Central memory CD4-positive, alpha-beta T cell (primary cell): ENCODE data around the gene RPS27A.
"Not testable (repeated sequence)": the region's sequence is repeated elsewhere in the genome, so short reads cannot be mapped to it uniquely, and the experiment has no call there.

ENCODE experiments used
- DNase-seq: peaks from one replicate; pipeline ENCODE4 v3.0.0; 2022
- total RNA-seq, 3 experiments: gene quantifications; one replicate each; lab custom pipeline; 2026; lab: John Stamatoyannopoulos, UW

Gene RPS27A
- 614 to 1,098 (median 932) reads per million in 3 experiments for total RNA-seq

DNA sequence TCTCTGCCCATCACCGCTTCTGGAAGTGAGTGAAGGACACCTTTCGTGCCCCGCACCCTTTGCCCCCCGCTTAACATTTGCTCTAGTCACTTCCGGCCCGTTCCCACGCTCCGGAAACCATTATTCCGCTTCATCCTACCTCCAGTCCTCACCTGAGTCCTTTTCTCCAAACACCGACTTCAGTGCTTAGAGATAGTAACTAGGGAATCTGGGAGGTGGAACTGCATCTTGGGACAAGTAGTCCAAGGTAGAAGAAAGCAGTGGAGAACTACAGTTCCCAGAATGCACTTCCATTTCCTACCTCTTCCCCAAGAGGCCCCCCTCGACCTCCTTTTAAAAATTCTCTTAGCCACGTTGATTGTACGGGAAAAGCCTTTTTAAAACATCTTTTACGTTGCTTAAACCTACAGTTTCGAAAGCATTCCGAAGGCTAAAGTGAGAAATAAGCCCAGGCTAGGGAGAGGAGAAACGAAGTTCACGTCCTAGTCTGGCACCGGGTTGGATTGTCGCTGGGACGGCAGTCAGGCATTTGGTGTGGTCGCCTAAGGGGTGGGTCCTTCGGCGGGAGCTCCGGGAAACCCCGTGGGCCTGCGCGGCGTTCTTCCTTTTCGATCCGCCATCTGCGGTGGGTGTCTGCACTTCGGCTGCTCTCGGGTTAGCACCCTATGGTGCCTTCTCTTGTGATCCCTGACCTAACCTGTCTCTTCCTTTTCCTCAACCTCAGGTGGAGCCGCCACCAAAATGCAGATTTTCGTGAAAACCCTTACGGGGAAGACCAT lies at the start of gene RPS27A, which contains the start of gene CLHC1:
TSS of gene RPS27A (plus strand) at position 605 of the 779 bp plus-strand sequence. CDS start at position 742, 137 bp downstream.
TSS of gene CLHC1 (minus strand) at position 210 of the 779 bp plus-strand sequence. CDS start 9,882 bp downstream, outside the sequence.
- DNase-seq = peak; percentile 93

DNA sequence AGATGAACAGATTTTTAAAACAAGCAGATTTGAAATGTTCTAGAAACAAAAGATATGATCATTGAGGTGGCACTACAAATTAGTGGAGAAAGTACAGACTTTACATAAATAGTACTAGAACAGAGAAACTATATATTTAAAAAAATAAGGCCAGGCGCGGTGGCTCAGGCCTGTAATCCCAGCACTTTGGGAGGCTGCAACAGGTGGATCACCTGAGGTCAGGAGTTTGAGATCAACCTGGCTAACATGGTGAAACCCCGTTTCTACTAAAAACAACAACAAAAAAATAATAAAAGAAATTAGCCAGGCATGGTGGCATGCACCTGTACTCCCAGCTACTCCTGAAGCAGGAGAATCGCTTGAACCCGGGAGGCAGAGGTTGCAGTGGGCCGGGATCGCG lies 45.7 kb upstream of the RPS27A start:
- not testable (repeated sequence) for DNase-seq

DNA sequence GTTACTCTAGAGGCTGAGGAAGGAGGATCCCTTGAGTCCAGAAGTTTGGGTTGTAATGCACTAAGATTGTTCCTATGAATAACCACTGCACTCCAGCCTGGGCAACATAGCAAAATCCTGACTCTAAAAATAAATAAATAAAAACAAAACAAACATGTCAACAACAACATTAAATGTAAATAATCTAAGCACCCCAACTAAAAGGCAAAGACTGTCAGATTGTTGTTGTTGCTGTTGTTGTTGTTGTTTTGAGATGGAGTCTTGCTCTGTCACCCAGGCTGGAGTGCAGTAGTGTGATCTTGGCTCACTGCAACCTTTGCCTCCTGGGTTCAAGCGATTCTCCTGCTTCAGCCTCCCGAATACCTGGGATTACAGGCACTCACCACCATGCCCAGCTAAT lies 40.6 kb upstream of the RPS27A start:
- DNase-seq = not testable (repeated sequence)

DNA sequence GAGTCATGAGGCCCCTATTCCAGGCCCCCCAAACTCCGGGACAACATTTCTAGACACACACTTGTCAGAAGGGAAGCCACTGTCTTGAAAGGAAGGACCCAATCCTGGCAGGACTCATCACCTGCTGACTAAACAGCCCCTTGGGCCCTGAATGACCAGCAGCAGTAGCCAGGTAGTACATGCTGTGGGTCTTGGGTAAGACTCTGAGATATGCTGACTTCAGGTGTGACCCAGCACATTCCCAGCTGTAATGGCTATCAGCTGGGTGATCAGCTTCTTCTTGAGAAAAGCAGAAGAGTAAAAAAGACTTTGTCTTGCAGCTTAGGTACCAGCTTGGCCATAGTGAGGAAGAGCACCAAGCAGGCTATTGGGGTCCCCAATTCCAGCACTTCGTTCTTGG lies 36.0 kb upstream of the RPS27A start:
- no peak for DNase-seq

DNA sequence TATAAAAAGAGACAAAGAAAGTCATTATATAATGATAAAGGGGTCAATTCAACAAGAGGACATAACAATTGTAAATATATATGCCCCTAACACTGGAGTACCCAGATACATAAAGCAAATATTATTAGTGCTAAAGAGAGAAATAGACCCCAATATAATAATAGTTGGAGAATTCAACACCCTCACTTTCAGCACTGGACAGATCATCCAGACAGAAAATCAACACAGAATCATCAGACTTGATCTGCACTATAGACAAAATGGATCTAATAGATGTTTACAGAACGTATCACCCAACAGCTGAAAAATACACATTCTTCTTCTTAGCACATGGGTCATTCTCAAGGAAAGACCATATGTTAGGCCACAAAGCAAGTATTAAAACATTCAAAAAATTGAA lies 32.1 kb upstream of the RPS27A start:
- no peak for DNase-seq

GRCh38 chr2:55204536-55204935 lies 28.0 kb upstream of the RPS27A start:
- no peak for DNase-seq

DNA sequence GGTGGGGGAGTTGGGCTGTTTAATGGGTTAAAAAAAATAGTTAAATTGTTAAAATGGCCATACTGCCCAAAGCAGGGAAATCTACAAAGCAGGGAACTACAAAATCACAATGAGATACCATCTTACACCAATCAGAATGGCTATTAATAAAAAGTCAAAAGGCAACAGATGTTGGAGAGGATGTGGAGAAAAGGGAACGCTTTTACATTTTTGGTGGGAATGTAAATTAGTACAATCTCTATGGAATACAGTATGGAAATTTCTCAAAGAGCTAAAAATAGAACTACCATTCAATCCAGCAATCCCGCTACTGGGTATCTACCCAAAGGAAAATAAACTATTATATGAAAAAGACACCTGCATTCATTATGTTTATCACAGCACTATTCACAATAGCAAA lies 27.5 kb upstream of the RPS27A start:
- no peak for DNase-seq

- DNase-seq = no peak
Observed at GRCh38 chr2:55213822-55214221, 18.7 kb upstream of the RPS27A start.

DNA sequence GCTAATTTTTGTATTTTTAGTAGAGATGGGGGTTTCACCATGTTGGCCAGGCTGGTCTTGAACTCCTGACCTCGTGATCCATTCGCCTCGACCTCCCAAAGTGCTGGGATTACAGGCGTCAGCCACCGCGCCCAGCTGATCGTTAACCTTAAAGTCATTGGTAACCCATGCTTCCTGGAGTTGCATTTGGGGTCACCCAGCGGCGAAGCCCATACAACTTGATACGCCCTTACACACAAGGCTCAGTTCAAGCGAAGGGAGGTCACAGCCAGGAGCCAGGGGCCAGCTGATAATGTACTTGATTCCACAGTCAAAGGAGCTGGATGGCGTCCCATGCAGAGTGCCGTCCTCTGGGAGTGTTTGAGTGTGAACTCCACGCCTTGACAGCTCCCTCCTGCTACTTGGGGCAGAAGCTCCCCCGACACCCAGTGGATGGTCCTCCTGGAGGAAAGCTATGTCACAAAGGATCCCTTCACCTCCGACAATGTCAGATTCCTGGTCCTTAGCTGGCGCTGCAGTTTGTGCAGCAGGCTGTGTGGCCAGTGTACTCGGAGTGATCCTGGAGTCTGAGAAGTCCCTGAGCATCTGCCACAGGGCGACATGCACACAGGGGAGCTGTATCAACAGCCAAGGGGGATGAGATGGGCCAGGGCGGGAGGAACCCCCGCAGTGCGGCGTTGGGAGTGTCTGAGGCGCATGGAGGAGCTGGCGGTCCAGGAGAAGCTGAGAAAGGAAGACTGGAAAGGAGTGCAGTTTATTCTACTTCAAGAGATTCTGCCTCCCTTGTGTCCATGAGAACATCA lies 8.3 kb upstream of the RPS27A start:
- peak; percentile 1 for DNase-seq

DNA sequence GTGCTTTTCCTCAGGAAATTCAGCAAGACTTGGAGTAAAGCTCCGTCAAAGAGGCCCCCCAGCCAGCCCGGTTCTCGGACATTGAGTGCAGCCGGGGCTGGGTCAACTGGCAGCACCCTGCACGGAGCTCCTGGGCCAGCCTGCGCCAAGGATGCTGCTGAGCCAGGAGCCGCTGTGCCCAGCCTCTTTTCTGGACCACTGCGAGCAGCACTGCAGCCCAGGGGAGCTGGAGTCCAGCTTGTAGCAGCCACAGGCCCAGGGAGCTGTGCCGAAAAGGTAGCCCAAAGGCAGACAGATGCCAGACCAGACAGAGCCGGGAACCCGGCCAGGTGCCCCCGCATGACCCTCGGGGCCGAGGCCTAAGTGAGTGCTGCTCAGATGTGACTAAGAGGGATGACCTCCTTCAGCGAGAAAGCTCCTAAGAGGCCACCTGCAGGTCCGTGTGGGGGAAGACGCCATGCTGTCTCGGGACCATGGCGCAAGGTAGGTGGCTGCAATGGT lies 7.7 kb upstream of the RPS27A start:
- no peak for DNase-seq

DNA sequence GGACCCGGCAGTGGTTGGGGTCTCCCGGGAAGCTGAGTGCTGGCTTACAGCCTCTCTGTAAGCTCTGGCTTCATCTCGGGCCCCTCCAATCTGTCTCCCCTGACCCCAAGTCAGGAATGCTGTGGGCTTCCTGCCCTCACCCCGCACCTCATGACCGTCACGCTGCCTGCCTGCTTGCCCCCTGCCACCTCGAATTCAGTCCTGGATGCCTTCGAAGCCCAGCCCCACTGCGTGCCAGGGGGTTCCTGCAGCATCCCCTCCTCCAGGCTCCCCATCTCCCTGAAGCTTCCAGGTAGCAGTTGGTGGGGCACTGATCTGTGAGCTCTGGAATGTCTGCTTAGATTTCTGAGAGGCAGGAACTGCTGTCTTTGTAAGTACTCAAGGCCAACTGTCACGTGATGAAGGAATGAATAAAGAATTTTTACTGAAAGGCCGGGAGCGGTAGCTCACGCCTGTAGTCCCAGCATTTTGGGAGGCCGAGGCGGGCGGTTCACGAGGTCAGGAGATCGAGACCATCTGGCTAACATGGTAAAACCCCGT lies 6.9 kb upstream of the RPS27A start:
- no peak for DNase-seq

- DNase-seq = peak; percentile 19
Observed at GRCh38 chr2:55227437-55228225, 4.9 kb upstream of the RPS27A start.

- no peak for DNase-seq
Observed at GRCh38 chr2:55228226-55228563, 4.3 kb upstream of the RPS27A start.

DNA sequence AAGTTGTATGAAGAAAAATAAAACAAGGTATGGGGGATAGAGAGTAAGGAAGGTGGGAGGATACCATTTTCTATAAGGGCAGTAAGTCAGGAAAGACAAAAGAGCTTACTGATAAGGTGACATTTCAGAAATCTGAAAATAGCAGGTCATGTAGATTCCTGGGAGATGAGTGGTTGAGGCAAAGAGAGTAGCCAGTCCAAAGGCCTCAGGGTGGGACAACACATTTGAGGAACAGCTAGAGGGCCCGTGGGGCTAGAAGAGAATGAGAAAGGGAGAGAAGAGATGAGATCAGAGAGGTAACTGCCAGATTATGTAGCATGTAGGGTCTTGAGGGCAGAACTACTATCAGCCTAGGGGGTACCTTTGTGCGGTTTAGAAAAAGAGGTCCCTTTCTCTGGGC lies 3.3 kb upstream of the RPS27A start:
- DNase-seq = no peak

- DNase-seq = no peak
Observed at GRCh38 chr2:55230551-55230950, 1.9 kb upstream of the RPS27A start.

DNA sequence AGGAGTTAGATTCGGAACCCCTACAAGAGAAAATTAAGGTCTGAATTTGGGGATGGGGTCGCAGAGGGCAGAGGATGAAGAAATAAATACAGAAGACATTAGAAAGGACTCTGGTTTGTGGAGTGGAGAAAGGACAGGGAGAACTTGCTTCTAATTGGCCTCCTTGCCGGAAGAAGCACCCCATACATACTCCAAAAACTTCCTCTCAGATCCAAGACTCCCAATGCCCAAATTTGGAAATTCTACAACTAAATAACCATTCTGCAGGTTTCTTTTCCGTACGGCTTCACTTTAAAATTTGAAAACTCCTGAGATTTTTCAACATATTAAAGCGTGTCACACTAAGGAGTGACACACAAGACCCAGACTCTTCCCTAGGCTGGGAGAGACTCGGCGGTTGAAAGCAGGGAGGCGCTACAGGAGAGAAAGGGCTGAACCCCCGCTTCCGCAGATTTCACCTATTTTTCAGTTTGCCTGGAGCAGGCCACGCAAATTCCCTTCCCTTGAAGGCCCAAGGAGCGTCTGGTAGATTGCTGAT lies 873 bp upstream of the RPS27A start:
- no peak for DNase-seq

DNA sequence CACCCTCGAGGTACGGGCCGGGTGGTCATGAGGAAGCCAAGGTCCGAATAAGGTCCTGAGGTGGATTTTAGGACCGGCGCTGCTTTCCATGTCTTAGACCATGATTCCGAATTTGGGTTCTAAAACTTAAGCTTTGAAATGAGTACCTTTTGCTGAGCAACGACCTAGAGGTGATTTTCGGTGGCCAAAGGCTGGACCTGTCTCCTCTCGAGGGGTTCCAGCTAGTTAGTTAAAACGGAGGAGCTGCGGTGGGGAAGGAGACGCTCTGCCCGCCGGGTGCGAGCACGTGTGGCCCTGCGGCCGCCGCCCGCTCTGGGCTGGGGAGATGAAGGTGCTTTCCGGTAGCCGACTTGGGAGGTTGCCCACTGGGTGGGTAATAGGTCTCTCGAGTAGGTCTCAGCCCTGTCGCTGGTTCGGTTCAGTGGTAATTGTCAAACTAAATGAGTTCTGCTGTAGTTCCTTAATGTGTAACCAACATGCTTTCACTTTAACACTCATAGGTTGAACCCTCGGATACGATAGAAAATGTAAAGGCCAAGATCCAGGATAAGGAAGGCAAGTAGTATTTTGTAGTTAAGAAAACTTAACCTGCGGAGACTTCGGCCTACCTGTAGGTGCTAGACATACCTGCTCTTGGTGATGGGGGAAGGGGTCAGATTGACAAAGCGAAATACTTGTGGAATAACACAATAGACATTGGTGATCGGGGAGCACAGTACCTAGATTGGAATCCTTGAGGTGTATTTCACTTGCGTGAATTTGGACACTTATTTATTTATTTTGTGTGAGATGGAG lies 572 bp downstream of the RPS27A start:
- DNase-seq = peak; percentile 67

DNA sequence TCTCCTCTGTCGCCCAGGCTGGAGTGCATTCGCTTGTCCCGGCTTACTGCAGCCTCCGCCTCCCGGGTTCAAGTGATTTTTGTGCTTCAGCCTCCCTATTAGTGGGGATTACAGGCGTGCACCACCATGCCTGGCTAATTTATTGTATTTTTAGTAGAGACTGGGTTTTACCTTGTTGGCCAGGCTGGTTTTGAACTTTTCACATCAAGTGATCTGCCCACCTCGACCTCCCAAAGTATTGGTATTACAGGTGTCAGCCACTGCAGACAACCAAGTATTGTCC lies 1.1 kb downstream of the RPS27A start:
- no peak for DNase-seq

- no peak for DNase-seq
Observed at GRCh38 chr2:55235724-55236538, 3.4 kb downstream of the RPS27A start.

DNA sequence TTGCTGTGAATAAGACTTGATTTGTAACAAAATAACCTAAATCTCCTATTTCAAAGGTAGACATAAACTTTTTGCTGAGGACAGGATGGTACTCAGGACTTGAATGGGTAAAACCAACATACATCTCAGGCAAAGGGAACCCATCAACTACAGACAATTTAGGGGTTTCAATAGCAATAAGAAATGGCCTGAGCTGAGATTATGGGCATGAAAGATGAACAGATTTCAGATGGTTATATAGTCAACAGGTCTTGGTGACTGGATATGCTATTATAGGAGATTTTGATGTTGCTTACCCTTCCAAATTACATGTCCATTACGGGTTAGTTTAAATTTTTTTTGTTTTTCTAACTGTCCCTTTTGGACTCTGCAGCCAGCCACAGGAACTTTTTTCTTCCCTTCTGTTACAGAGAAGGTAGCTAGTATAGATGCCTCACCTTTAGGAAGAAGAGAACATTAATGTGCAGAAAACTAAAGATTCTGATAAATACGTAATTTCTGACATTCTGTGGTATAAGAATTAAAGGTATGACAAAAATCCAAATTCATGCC lies 4.6 kb downstream of the RPS27A start:
- no peak for DNase-seq
